Transverse colon (tissue), 3 donors: ENCODE results near the gene GDPD3.

Experiments used
- CTCF ChIP-seq, 5 experiments: fragments of 200-600 bp in 3 of 5; fragments of 450-650 bp in 2 of 5; sonication (generic) in 3 of 5; IDR thresholded peaks; 1 replicate in 2 of 5; 2 replicates in 3 of 5; pipeline ENCODE4 v1.5.1; 2016 to 2017; ENCODE audit warnings: antibody characterized with exemption in 5 of 5, inconsistent platforms in 3 of 5, mild to moderate bottlenecking in 2 of 5, moderate library complexity in 1 of 5
- POLR2A ChIP-seq: fragments of 450-650 bp; IDR thresholded peaks from one replicate; pipeline ENCODE4 v1.6.1; 2016; ENCODE audit warnings: antibody characterized with exemption, mild to moderate bottlenecking, moderate library complexity

DNA sequence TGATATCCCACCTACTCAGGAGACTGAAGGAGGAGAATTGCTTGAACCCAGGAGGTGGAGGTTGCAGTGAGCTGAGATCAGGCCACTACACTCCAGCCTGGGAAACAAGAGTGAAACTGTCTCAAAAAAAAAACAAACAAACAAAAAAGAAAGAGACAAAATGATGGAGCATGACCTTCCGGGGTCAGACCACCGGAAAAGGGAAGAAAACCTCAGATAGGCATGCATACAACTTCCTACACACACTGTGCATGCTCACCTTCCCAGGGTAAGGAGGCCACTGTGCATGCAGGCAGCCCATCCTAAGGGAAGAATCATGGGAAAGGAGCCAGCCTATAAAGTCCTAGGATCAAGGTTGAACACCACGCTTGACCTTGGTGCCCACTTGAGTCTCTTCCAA lies 19.3 kb upstream of the GDPD3 start:
- TF ChIP-seq CTCF (IDR thresholded peaks at IDR 0.05): no peak
- TF ChIP-seq POLR2A: no peak
